Gastrocnemius medialis (tissue), 4 donors: ENCODE measurements around the gene FAM200B. TPM values are rescaled to one million over a fixed set of nuclear protein-coding genes. Genes with fewer than 3 reads are reported as not detected.
A peak's percentile ranks its signal among the peaks of the same experiment; 100 is the strongest.

ENCODE experiments used
- ATAC-seq, 2 donors: fragments of 150-250 bp; one replicate each; pipeline ENCODE4 v1.9.1; 2016
- DNase-seq, 2 donors: peaks; one replicate each; pipeline ENCODE4 v3.0.0-alpha.2; 2019
- H3K27ac ChIP-seq, 4 donors: fragments of 200-600 bp; sonication (generic); 1 replicate in 1 of 4; 2 replicates in 3 of 4; pipeline ENCODE4 v1.5.1; 2016 to 2018; ENCODE audit warnings: mild to moderate bottlenecking in 2 of 4, moderate library complexity in 1 of 4
- H3K27me3 ChIP-seq, 3 donors: fragments of 200-600 bp; sonication (generic) in 2 of 3; 1 replicate in 1 of 3; 2 replicates in 2 of 3; pipeline versions ENCODE4 v1.5.1 to v1.6.0; 2016 to 2019; ENCODE audit warnings: mild to moderate bottlenecking in 1 of 3, moderate library complexity in 1 of 3
- H3K36me3 ChIP-seq, 2 donors: fragments of 200-600 bp; sonication (generic) in 1 of 2; one replicate each; pipeline ENCODE4 v1.5.1; 2017 to 2018
- H3K4me1 ChIP-seq, 2 donors: fragments of 200-600 bp; sonication (generic) in 1 of 2; one replicate each; pipeline ENCODE4 v1.5.1; 2016 to 2017; ENCODE audit warnings: mild to moderate bottlenecking in 2 of 2
- H3K4me3 ChIP-seq, 4 donors: fragments of 200-600 bp; sonication (generic) in 3 of 4; 1 replicate in 1 of 4; 2 replicates in 3 of 4; pipeline ENCODE4 v1.5.1; 2016 to 2019; ENCODE audit warnings: mild to moderate bottlenecking in 2 of 4
- H3K9me3 ChIP-seq, 3 donors: fragments of 200-600 bp; sonication (generic) in 2 of 3; 1 replicate in 1 of 3; 2 replicates in 2 of 3; pipeline ENCODE4 v1.5.1; 2016 to 2019
- POLR2A ChIP-seq, 2 donors: fragments of 450-650 bp; IDR thresholded peaks; one replicate each; pipeline ENCODE4 v1.6.1; 2017; ENCODE audit warnings: antibody characterized with exemption in 2 of 2, mild to moderate bottlenecking in 2 of 2, moderate library complexity in 2 of 2
- in situ Hi-C, 4 donors: fragments of 200-750 bp; cut with MboI; loops; one replicate each; pipeline versions ENCODE4 v1.15.0 to v1.8.0; 2017; ENCODE audit warnings: low sequenced_read_pairs in 4 of 4
- intact Hi-C: fragments of 100-400 bp; cut with DNase I; formaldehyde crosslinking; loops from one replicate; pipeline ENCODE4 v1.15.1; 2023; ENCODE audit warnings: low total_unique reads
- total RNA-seq, 4 donors: library from RNA; depleted of rRNA; stranded (reverse); fragments of >200 nt; gene quantifications; one replicate each; pipeline versions ENCODE4 v1.1.0 to v1.2.3, GENCODE V29; 2016
- TF ChIP-seq, protein P1 (sequence below), 5 experiments: fragments of 450-650 bp in 3 of 5; fragments of 200-600 bp in 2 of 5; sonication (generic) in 2 of 5; IDR thresholded peaks in 4 of 5; conservative IDR thresholded peaks in 1 of 5; 1 replicate in 4 of 5; 2 replicates in 1 of 5; pipeline ENCODE4 v1.5.1; 2016 to 2019; ENCODE audit warnings: antibody characterized with exemption in 5 of 5, mild to moderate bottlenecking in 3 of 5, moderate library complexity in 3 of 5

FAM200B gene
- total RNA-seq, 4 donors from 2014 or later, result 16.5 to 33.3 (median 21.1) TPM

GRCh38 chr4:15659768-15660570 lies 21.7 kb upstream of the FAM200B start:
- intact Hi-C loops (loop anchor here (5.0 kb wide), 1 partner anchor 142 kb away; no protein-coding TSS in a partner anchor), in situ Hi-C loops (loop anchor here in 3 of 4 donors (25.0 kb wide), 3 partner anchors 173 to 648 kb away; partner anchors contain the start of gene CPEB2 (in 1 of the 3))
- DNase-seq, result no peak
- Histone ChIP-seq H3K27me3 (no peaks in the 10 kb centered on the region), H3K36me3 (no peaks in the 10 kb centered on the region), H3K9me3 (no peaks in the 10 kb centered on the region), H3K4me1 (peaks cover 3 to 4% of the 10 kb centered on the region in 2 donors), H3K27ac (no peak overlapping the region), H3K4me3 (no peak overlapping the region)
- ATAC-seq, result no peak
- TF ChIP-seq, protein P1, sequence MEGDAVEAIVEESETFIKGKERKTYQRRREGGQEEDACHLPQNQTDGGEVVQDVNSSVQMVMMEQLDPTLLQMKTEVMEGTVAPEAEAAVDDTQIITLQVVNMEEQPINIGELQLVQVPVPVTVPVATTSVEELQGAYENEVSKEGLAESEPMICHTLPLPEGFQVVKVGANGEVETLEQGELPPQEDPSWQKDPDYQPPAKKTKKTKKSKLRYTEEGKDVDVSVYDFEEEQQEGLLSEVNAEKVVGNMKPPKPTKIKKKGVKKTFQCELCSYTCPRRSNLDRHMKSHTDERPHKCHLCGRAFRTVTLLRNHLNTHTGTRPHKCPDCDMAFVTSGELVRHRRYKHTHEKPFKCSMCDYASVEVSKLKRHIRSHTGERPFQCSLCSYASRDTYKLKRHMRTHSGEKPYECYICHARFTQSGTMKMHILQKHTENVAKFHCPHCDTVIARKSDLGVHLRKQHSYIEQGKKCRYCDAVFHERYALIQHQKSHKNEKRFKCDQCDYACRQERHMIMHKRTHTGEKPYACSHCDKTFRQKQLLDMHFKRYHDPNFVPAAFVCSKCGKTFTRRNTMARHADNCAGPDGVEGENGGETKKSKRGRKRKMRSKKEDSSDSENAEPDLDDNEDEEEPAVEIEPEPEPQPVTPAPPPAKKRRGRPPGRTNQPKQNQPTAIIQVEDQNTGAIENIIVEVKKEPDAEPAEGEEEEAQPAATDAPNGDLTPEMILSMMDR (IDR thresholded peaks at IDR 0.05 in 4 of 5, conservative IDR thresholded peaks at IDR 0.05 in 1 of 5), result no peak
- no peak for TF ChIP-seq POLR2A (IDR thresholded peaks at IDR 0.05)

DNA sequence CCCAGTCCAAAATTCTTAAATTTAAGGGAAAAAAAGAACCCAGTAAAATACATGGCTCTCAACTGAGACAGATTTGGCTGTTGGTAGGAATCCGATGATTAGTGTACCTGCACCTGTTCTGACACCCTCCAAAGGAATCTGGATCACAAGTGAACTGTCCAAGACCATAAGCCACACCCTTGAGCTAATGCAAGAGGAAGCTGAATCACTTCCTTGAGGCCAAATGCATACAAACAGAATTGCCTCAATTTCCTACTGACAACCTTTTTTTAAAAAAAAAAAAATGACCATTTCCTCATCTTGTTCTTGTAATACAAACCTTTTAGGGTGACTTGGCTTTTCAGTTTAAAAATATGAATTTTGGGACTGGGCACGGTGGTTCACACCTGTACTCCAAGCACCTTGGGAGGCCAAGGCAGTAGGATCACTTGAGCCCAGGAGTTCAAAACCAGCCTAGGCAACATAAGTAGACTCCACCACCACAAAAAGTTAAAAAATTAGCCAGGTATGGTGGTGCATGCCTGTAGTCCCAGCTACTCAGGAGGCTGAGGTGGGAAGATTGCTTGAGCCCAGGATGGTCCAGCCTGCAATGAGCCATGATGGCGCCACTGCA lies 15.8 kb upstream of the FAM200B start:
- intact Hi-C loops, result no loop called here
- Histone ChIP-seq H3K4me1 (peaks cover 0 to 11% of the 10 kb centered on the region in 2 donors), H3K36me3 (no peaks in the 10 kb centered on the region), H3K27me3 (no peaks in the 10 kb centered on the region), H3K27ac (peak overlapping the region; percentile 15 to 52 (median 39)), H3K9me3 (no peaks in the 10 kb centered on the region), H3K4me3 (no peak overlapping the region)
- TF ChIP-seq, protein P1 (IDR thresholded peaks at IDR 0.05 in 4 of 5, conservative IDR thresholded peaks at IDR 0.05 in 1 of 5), result no peak
- no peak for TF ChIP-seq POLR2A (IDR thresholded peaks at IDR 0.05)
- ATAC-seq, result peak; percentile 60 to 70
- no peak for DNase-seq
- in situ Hi-C loops, result loop anchor here in 3 of 4 donors (25.0 kb wide), 3 partner anchors 179 to 654 kb away; partner anchors contain the start of gene CPEB2 (in 1 of the 3)

DNA sequence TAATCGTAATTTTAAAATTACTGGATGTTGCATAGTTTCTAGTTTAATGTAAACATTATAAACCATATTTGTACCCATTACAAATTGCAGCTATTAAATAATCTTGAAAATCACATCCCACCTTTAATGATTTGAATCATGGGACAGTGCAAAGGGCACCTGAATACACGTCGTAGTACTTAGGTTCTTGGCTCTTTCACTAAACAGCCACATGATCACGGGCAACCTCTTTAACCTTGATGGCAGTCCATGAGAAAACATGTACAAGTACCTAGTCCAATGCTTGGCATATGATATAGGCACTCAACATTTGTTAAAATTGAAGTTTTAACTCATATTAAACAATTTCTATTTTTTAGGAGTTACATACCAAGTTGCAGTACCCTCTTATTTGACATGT lies 14.6 kb upstream of the FAM200B start:
- TF ChIP-seq, protein P1 (IDR thresholded peaks at IDR 0.05 in 4 of 5, conservative IDR thresholded peaks at IDR 0.05 in 1 of 5), result no peak
- no peak for TF ChIP-seq POLR2A (IDR thresholded peaks at IDR 0.05)
- intact Hi-C loops (no loop called here), in situ Hi-C loops (loop anchor here in 3 of 4 donors (25.0 kb wide), 3 partner anchors 180 to 655 kb away; partner anchors contain the start of gene CPEB2 (in 1 of the 3))
- DNase-seq, result no peak
- no peak for ATAC-seq
- no peak overlapping the region for H3K4me3 ChIP-seq
- H3K4me1 ChIP-seq, result peaks cover 0 to 11% of the 10 kb centered on the region in 2 donors
- H3K36me3 ChIP-seq, result no peaks in the 10 kb centered on the region
- no peaks in the 10 kb centered on the region for H3K27me3 ChIP-seq
- H3K9me3 ChIP-seq, result no peaks in the 10 kb centered on the region
- no peak overlapping the region for H3K27ac ChIP-seq

GRCh38 chr4:15668566-15669435 lies 12.8 kb upstream of the FAM200B start:
- TF ChIP-seq, protein P1 (IDR thresholded peaks at IDR 0.05 in 4 of 5, conservative IDR thresholded peaks at IDR 0.05 in 1 of 5), result no peak
- no peak for TF ChIP-seq POLR2A (IDR thresholded peaks at IDR 0.05)
- H3K27ac ChIP-seq, result no peak overlapping the region
- ATAC-seq (no peak), DNase-seq (no peak)
- no peak overlapping the region for H3K4me3 ChIP-seq
- in situ Hi-C loops (loop anchor here in 3 of 4 donors (25.0 kb wide), 3 partner anchors 182 to 656 kb away; partner anchors contain the start of gene CPEB2 (in 1 of the 3)), intact Hi-C loops (no loop called here)
- peaks cover 0 to 11% of the 10 kb centered on the region in 2 donors for H3K4me1 ChIP-seq
- H3K27me3 ChIP-seq, result no peaks in the 10 kb centered on the region
- no peaks in the 10 kb centered on the region for H3K9me3 ChIP-seq
- no peaks in the 10 kb centered on the region for H3K36me3 ChIP-seq
